ENCODE data around the gene FLYWCH1. TPM values are rescaled to one million over a fixed set of nuclear protein-coding genes. Genes with fewer than 3 reads are reported as not detected.
"Not testable (repeated sequence)": the region's sequence is repeated elsewhere in the genome, so short reads cannot be mapped to it uniquely, and the experiment has no call there.

Gene FLYWCH1
- total and polyA plus RNA-seq, 4 donors: 17.5 to 55.9 (median 37.1) TPM

GRCh38 chr16:2907084-2907753, 4.5 kb upstream of the FLYWCH1 start:
- 31% methylated on average over 9 of the region's 17 CpGs for WGBS (ENCODE audit: insufficient coverage)
- peak in 2 of 6 donors; percentile 62 to 72 for DNase-seq (ENCODE audit: low read depth in 4 of 6, low spot score in 6 of 6)
- not testable (repeated sequence) for H3K27me3 ChIP-seq (ENCODE audit: control insufficient read depth, insufficient read depth, low read length); H3K9me3 ChIP-seq (ENCODE audit: control insufficient read depth, insufficient read depth, low read length); H3K27ac ChIP-seq (ENCODE audit: low read depth, low read length); H3K4me3 ChIP-seq (ENCODE audit: low read depth, low read length); H3K36me3 ChIP-seq (ENCODE audit: control insufficient read depth, insufficient read depth, low read length)
- H3K4me1 ChIP-seq (ENCODE audit: control insufficient read depth, insufficient read depth, low read length): peaks cover 34% of the 10 kb centered on the region

GRCh38 chr16:2910441-2910969, 1.2 kb upstream of the FLYWCH1 start:
- WGBS (ENCODE audit: insufficient coverage): 80% methylated on average over 1 of the region's 5 CpGs
- no peaks in the 10 kb centered on the region for H3K27me3 ChIP-seq (ENCODE audit: control insufficient read depth, insufficient read depth, low read length)
- no peak overlapping the region for H3K4me3 ChIP-seq (ENCODE audit: low read depth, low read length)
- no peaks in the 10 kb centered on the region for H3K9me3 ChIP-seq (ENCODE audit: control insufficient read depth, insufficient read depth, low read length)
- peaks cover 26% of the 10 kb centered on the region for H3K4me1 ChIP-seq (ENCODE audit: control insufficient read depth, insufficient read depth, low read length)
- no peak for DNase-seq (ENCODE audit: low read depth in 4 of 6, low spot score in 6 of 6)
- no peak overlapping the region for H3K27ac ChIP-seq (ENCODE audit: low read depth, low read length)
- peaks cover 14% of the 10 kb centered on the region for H3K36me3 ChIP-seq (ENCODE audit: control insufficient read depth, insufficient read depth, low read length)

GRCh38 chr16:2912330-2913199, 834 bp downstream of the FLYWCH1 start:
- Histone ChIP-seq H3K4me3 (ENCODE audit: low read depth, low read length) (peak overlapping the region; percentile 84), H3K36me3 (ENCODE audit: control insufficient read depth, insufficient read depth, low read length) (peaks cover 14% of the 10 kb centered on the region), H3K27ac (ENCODE audit: low read depth, low read length) (peak overlapping the region; percentile 88), H3K27me3 (ENCODE audit: control insufficient read depth, insufficient read depth, low read length) (no peaks in the 10 kb centered on the region), H3K9me3 (ENCODE audit: control insufficient read depth, insufficient read depth, low read length) (no peaks in the 10 kb centered on the region), H3K4me1 (ENCODE audit: control insufficient read depth, insufficient read depth, low read length) (peaks cover 16% of the 10 kb centered on the region)
- DNase-seq (ENCODE audit: low read depth in 4 of 6, low spot score in 6 of 6): peak in 2 of 6 donors; percentile 69 to 82
- WGBS (ENCODE audit: insufficient coverage): 6% methylated on average over 36 of the region's 39 CpGs

DNA sequence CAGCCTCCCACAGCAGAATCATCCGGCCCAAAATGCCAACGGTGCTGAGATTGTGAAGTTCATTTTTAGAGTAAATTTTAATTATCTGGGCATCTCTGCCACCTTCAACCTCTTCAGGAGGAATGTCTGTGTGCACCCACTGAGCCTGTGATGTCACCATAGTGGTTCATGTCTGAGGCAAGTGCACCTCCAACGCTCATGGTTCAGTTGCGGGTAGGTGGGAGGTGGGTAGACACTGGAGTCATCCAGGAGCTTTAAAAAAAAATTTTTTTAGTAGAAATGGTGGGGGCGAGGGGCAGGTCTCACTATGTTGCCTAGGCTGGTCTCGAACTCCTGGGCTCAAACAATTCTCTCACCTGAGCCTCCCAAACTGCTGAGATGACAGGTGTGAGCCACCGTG, 1.9 kb downstream of the FLYWCH1 start:
- peaks cover 16% of the 10 kb centered on the region for H3K4me1 ChIP-seq (ENCODE audit: control insufficient read depth, insufficient read depth, low read length)
- no peak overlapping the region for H3K27ac ChIP-seq (ENCODE audit: low read depth, low read length)
- H3K36me3 ChIP-seq (ENCODE audit: control insufficient read depth, insufficient read depth, low read length): peaks cover 17% of the 10 kb centered on the region
- no peak for DNase-seq (ENCODE audit: low read depth in 4 of 6, low spot score in 6 of 6)
- no peaks in the 10 kb centered on the region for H3K27me3 ChIP-seq (ENCODE audit: control insufficient read depth, insufficient read depth, low read length)
- no peaks in the 10 kb centered on the region for H3K9me3 ChIP-seq (ENCODE audit: control insufficient read depth, insufficient read depth, low read length)
- no peak overlapping the region for H3K4me3 ChIP-seq (ENCODE audit: low read depth, low read length)
- 97% methylated on average over 4 of the region's 7 CpGs for WGBS (ENCODE audit: insufficient coverage)

DNA sequence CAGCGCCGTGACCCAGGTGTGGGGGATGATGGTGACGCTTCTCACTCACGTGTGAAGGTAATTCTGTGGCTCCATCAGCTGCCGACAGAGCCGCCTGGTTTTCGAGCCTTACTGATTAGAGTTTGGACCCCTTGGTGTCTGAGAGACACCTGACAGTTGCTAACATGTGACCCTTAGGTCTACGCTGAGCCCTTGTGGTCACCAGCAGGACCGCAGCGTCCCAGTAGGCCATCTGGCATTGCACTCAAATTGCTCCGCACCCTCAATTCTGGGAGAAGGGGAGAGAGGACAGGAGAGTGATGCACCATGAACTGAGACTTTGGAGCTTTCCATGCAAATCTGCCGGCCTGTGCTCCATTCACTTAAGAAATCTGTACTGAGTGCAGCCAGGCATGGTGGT, 2.5 kb downstream of the FLYWCH1 start:
- Histone ChIP-seq H3K27me3 (ENCODE audit: control insufficient read depth, insufficient read depth, low read length) (no peaks in the 10 kb centered on the region), H3K4me1 (ENCODE audit: control insufficient read depth, insufficient read depth, low read length) (peaks cover 17% of the 10 kb centered on the region), H3K36me3 (ENCODE audit: control insufficient read depth, insufficient read depth, low read length) (peaks cover 17% of the 10 kb centered on the region), H3K27ac (ENCODE audit: low read depth, low read length) (no peak overlapping the region), H3K4me3 (ENCODE audit: low read depth, low read length) (no peak overlapping the region), H3K9me3 (ENCODE audit: control insufficient read depth, insufficient read depth, low read length) (no peaks in the 10 kb centered on the region)
- no peak for DNase-seq (ENCODE audit: low read depth in 4 of 6, low spot score in 6 of 6)
- 91% methylated on average over 12 of the region's 12 CpGs for WGBS (ENCODE audit: insufficient coverage)

GRCh38 chr16:2915196-2915929, 3.6 kb downstream of the FLYWCH1 start:
- no peaks in the 10 kb centered on the region for H3K27me3 ChIP-seq (ENCODE audit: control insufficient read depth, insufficient read depth, low read length)
- H3K27ac ChIP-seq (ENCODE audit: low read depth, low read length): no peak overlapping the region
- H3K36me3 ChIP-seq (ENCODE audit: control insufficient read depth, insufficient read depth, low read length): peaks cover 20% of the 10 kb centered on the region
- H3K4me1 ChIP-seq (ENCODE audit: control insufficient read depth, insufficient read depth, low read length): peaks cover 22% of the 10 kb centered on the region
- no peak overlapping the region for H3K4me3 ChIP-seq (ENCODE audit: low read depth, low read length)
- WGBS (ENCODE audit: insufficient coverage): 96% methylated on average over 10 of the region's 13 CpGs
- no peaks in the 10 kb centered on the region for H3K9me3 ChIP-seq (ENCODE audit: control insufficient read depth, insufficient read depth, low read length)
- no peak for DNase-seq (ENCODE audit: low read depth in 4 of 6, low spot score in 6 of 6)

DNA sequence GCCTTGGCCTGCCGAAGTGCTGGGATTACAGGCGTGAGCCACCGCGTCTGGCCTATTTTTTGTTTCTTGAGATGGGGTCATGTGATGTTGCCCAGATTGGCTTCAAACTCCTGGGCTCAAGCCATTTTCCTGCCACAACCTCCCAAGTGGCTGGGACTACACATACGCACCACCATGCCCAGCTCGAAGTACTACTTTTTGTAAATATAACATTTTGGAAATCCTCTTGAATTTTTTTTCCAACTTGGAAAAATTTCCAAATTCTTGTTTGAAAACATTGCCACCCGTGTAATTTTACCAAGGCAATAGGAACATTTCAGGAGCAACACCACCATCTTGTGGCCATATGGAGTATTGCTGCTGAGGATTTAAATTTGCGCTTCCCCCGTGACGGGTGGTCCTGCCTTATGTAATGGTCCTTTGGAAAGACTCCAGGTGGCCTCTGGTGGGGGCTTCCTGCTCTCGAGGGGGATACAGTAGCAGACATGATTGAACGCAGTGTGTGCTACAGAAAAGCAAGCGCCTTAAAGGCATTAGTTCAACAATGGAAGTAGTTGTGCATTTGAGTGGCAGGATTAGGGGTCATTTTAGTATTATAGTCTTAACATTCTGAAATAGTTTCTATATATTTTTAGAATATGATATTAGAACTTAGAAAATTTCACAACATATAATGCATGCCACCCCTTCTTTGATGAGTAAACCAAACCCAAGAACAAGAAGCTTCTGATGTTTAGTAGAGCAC, 8.0 kb downstream of the FLYWCH1 start:
- Histone ChIP-seq H3K4me1 (ENCODE audit: control insufficient read depth, insufficient read depth, low read length) (peaks cover 11% of the 10 kb centered on the region), H3K27me3 (ENCODE audit: control insufficient read depth, insufficient read depth, low read length) (no peaks in the 10 kb centered on the region), H3K27ac (ENCODE audit: low read depth, low read length) (no peak overlapping the region), H3K36me3 (ENCODE audit: control insufficient read depth, insufficient read depth, low read length) (peaks cover 33% of the 10 kb centered on the region), H3K4me3 (ENCODE audit: low read depth, low read length) (no peak overlapping the region), H3K9me3 (ENCODE audit: control insufficient read depth, insufficient read depth, low read length) (no peaks in the 10 kb centered on the region)
- peak in 4 of 6 donors; percentile 65 to 91 (median 80) for DNase-seq (ENCODE audit: low read depth in 4 of 6, low spot score in 6 of 6)
- WGBS (ENCODE audit: insufficient coverage): 5% methylated on average over 8 of the region's 13 CpGs

DNA sequence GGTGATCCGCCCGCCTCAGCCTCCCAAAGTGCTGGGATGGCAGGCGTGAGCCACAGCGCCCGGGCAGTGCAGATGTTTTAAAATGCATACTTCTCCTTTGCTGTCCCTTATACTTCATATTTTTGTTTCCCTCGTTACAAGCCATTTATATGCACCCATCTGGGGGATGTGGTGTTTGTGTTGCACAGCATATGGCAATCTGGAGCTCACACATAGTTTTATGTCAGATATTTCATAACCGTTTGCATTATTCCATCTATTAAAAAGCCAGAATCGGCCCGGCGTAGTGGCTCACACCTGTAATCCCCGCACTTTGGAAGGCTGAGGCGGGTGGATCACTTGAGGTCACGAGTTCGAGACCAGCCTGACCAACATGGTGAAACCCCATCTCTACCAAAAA, 11.8 kb downstream of the FLYWCH1 start:
- Histone ChIP-seq H3K4me3 (ENCODE audit: low read depth, low read length) (no peak overlapping the region), H3K27ac (ENCODE audit: low read depth, low read length) (no peak overlapping the region), H3K36me3 (ENCODE audit: control insufficient read depth, insufficient read depth, low read length) (peaks cover 30% of the 10 kb centered on the region), H3K4me1 (ENCODE audit: control insufficient read depth, insufficient read depth, low read length) (peaks cover 29% of the 10 kb centered on the region), H3K9me3 (ENCODE audit: control insufficient read depth, insufficient read depth, low read length) (no peaks in the 10 kb centered on the region), H3K27me3 (ENCODE audit: control insufficient read depth, insufficient read depth, low read length) (no peaks in the 10 kb centered on the region)
- 98% methylated on average over 10 of the region's 14 CpGs for WGBS (ENCODE audit: insufficient coverage)
- DNase-seq (ENCODE audit: low read depth in 4 of 6, low spot score in 6 of 6): no peak
